A673 (cell line): ENCODE data around the gene MRPL14.

Experiments
- EZH2 ChIP-seq: fragments of 200-600 bp; sonication (generic); IDR thresholded peaks from 2 replicates; pipeline ENCODE4 v1.6.1; 2017; ENCODE audit warnings: borderline replicate concordance, low read depth, mild to moderate bottlenecking, mixed read lengths, antibody characterized with exemption, low read length; ENCODE audit not compliant: poor library complexity, severe bottlenecking
- TF ChIP-seq, protein P1 (sequence below): fragments of 300-800, 200-600 bp; sonication (generic); conservative IDR thresholded peaks from 2 replicates; pipeline ENCODE4 v1.5.1; 2017; ENCODE audit warnings: low read depth, mild to moderate bottlenecking, antibody characterized with exemption, low read length, moderate library complexity, mixed read lengths

DNA sequence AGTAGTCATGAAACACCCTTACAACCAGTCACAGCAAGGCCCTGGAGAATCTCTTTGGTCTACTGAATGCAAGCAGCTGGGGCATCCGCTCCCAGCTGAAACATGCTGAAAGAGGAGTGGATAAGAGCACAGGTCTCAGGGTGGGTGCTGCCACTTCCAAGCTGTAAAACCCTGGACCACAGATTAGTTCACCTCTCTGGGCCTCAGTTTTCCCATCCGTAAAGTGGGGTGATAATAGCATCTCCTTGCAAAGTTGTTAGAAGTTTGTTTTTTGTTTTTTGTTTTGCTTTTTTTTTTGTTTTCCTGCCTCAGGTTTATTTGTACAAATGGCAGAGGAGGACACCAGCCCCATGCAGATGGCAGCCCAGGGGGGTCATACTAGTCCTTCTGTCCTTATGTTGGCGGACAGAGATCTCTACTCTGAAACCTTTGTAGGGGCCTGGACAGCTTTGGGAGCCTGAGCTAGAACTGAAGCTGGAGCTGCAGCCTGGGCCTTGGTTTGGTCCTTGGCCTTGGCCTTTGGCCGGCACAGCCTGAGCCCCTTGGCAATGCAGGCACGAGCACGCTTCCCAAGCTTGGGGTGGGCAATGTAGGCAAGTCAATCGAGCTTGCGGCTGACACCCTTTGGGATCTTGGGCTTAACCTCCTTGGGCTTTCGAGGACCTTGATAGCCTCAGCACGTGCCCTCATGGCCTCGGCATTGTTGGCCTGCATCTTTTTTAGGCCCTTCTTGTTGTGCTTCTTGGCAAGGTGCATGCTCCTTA, 38.2 kb downstream of the MRPL14 start:
- TF ChIP-seq, protein P1, sequence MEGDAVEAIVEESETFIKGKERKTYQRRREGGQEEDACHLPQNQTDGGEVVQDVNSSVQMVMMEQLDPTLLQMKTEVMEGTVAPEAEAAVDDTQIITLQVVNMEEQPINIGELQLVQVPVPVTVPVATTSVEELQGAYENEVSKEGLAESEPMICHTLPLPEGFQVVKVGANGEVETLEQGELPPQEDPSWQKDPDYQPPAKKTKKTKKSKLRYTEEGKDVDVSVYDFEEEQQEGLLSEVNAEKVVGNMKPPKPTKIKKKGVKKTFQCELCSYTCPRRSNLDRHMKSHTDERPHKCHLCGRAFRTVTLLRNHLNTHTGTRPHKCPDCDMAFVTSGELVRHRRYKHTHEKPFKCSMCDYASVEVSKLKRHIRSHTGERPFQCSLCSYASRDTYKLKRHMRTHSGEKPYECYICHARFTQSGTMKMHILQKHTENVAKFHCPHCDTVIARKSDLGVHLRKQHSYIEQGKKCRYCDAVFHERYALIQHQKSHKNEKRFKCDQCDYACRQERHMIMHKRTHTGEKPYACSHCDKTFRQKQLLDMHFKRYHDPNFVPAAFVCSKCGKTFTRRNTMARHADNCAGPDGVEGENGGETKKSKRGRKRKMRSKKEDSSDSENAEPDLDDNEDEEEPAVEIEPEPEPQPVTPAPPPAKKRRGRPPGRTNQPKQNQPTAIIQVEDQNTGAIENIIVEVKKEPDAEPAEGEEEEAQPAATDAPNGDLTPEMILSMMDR, result no peak
- TF ChIP-seq EZH2, result no peak
